Measurements from ENCODE around the gene ARHGAP26. TPM values are rescaled to one million over a fixed set of nuclear protein-coding genes. Genes with fewer than 3 reads are reported as not detected.
A peak's percentile ranks its signal among the peaks of the same experiment; 100 is the strongest.

The ARHGAP26 gene
- total and polyA plus RNA-seq, 4 donors: 5.4 to 52.3 (median 30.4) TPM

DNA sequence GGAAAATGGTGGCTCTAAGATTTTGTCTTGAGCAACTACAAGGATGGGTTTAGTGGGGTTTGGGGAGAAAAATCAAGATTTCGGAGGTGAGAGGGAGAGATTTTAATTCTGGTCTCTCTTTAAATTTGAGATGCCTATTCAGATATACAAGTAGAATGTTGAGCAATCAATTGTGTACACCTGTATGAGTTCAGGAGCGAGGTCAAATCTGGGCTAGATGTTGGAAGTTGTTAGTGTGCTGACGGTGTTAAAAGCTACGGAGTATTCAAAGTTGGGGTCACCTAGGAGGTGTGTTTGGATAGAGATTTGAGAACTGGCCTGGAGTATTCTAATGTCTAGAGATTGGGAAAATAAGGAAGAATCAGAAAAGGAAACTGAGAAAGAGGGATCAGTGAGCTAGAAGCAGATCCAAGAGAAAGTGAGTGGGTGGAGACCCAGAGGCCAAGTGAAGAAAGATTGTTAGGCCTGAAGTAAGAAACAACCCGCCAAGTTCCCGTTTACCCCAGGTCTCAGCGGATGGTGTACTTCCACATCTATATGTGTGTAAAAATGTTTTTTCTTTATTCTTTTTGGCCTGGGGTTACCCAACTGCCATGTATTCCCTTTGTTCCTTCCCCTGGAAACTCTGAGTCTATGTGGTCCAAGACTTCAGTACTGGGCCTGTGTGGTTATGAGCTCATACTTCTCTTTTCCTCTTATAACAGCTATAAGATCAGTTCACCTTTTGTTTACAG, 11.9 kb upstream of the ARHGAP26 start:
- DNase-seq (no peak), ATAC-seq (ENCODE audit: insufficient read depth, low FRiP score) (peak; percentile 58)
- Histone ChIP-seq H3K27me3 (ENCODE audit: control insufficient read depth in 3 of 3, insufficient read depth in 3 of 3, low read length in 2 of 3) (no peaks in the 10 kb centered on the region), H3K36me3 (ENCODE audit: control insufficient read depth in 4 of 4, insufficient read depth in 4 of 4, low read length in 4 of 4) (no peaks in the 10 kb centered on the region), H3K4me3 (no peak overlapping the region), H3K9me3 (ENCODE audit: control insufficient read depth in 4 of 4, insufficient read depth in 3 of 4, low read length in 3 of 4) (no peaks in the 10 kb centered on the region), H3K9ac (ENCODE audit: insufficient read depth in 1 of 2, low read length in 2 of 2) (no peak overlapping the region), H3K27ac (ENCODE audit: low read depth in 1 of 2, low read length in 1 of 2) (no peak overlapping the region), H3K4me1 (ENCODE audit: control insufficient read depth in 5 of 5, insufficient read depth in 5 of 5, low read length in 5 of 5) (peaks cover 0 to 6% (median 0%) of the 10 kb centered on the region in 5 donors)
- TF ChIP-seq, protein P1, sequence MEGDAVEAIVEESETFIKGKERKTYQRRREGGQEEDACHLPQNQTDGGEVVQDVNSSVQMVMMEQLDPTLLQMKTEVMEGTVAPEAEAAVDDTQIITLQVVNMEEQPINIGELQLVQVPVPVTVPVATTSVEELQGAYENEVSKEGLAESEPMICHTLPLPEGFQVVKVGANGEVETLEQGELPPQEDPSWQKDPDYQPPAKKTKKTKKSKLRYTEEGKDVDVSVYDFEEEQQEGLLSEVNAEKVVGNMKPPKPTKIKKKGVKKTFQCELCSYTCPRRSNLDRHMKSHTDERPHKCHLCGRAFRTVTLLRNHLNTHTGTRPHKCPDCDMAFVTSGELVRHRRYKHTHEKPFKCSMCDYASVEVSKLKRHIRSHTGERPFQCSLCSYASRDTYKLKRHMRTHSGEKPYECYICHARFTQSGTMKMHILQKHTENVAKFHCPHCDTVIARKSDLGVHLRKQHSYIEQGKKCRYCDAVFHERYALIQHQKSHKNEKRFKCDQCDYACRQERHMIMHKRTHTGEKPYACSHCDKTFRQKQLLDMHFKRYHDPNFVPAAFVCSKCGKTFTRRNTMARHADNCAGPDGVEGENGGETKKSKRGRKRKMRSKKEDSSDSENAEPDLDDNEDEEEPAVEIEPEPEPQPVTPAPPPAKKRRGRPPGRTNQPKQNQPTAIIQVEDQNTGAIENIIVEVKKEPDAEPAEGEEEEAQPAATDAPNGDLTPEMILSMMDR (IDR thresholded peaks at IDR 0.05; ENCODE audit: control extremely low read depth, extremely low read depth): no peak
- WGBS, 2 donors: 64 to 75% methylated on average over 7 of the region's 7 CpGs

DNA sequence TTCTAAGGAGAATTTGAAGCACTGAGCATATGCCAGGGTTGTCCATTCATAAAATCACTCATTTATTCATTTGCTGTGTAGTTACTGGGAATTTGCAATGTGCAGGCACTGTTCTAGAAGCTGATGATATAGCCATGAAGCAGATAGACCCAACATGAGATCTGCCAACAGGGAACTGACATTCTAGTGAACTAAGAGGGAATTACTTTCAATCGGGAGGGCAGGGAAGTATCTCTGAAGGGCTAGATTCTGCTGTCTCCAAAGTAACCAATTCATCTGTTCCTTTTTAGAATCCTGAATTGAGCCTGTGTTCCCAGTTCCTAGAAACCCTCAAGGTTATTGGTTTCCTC, 11.4 kb upstream of the ARHGAP26 start:
- DNase-seq: no peak
- TF ChIP-seq, protein P1 (IDR thresholded peaks at IDR 0.05; ENCODE audit: control extremely low read depth, extremely low read depth): no peak
- no peaks in the 10 kb centered on the region for H3K27me3 ChIP-seq (ENCODE audit: control insufficient read depth in 3 of 3, insufficient read depth in 3 of 3, low read length in 2 of 3)
- no peak overlapping the region for H3K9ac ChIP-seq (ENCODE audit: insufficient read depth in 1 of 2, low read length in 2 of 2)
- no peak for ATAC-seq (ENCODE audit: insufficient read depth, low FRiP score)
- no peak overlapping the region for H3K4me3 ChIP-seq
- no peaks in the 10 kb centered on the region for H3K36me3 ChIP-seq (ENCODE audit: control insufficient read depth in 4 of 4, insufficient read depth in 4 of 4, low read length in 4 of 4)
- WGBS, 2 donors: 55 to 64% methylated on average over 1 of the region's 1 CpG
- no peak overlapping the region for H3K27ac ChIP-seq (ENCODE audit: low read depth in 1 of 2, low read length in 1 of 2)
- peaks cover 0 to 2% (median 0%) of the 10 kb centered on the region in 5 donors for H3K4me1 ChIP-seq (ENCODE audit: control insufficient read depth in 5 of 5, insufficient read depth in 5 of 5, low read length in 5 of 5)
- H3K9me3 ChIP-seq (ENCODE audit: control insufficient read depth in 4 of 4, insufficient read depth in 3 of 4, low read length in 3 of 4): no peaks in the 10 kb centered on the region

DNA sequence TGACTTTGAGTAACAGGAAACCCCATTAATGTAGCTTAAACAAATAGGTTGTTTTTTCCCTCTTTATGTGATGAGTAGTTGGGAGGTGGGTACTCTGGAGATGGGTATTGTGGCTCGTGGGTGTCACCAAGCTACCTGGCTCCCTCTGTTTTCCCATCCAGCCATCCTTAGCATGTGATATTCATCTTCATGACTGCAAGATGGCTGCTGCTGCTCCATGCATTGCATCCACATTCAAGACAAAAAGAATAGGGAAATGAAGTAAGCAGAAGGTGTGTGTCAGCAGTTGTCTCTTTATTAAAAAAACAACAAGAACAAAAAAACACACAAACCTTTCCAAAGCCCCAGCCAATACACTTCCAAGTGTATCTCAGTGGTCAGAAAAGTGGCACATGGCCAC, 6.5 kb upstream of the ARHGAP26 start:
- Histone ChIP-seq H3K27me3 (ENCODE audit: control insufficient read depth in 3 of 3, insufficient read depth in 3 of 3, low read length in 2 of 3) (no peaks in the 10 kb centered on the region), H3K9ac (ENCODE audit: insufficient read depth in 1 of 2, low read length in 2 of 2) (no peak overlapping the region), H3K36me3 (ENCODE audit: control insufficient read depth in 4 of 4, insufficient read depth in 4 of 4, low read length in 4 of 4) (no peaks in the 10 kb centered on the region), H3K27ac (ENCODE audit: low read depth in 1 of 2, low read length in 1 of 2) (no peak overlapping the region), H3K4me1 (ENCODE audit: control insufficient read depth in 5 of 5, insufficient read depth in 5 of 5, low read length in 5 of 5) (no peaks in the 10 kb centered on the region), H3K4me3 (no peak overlapping the region), H3K9me3 (ENCODE audit: control insufficient read depth in 4 of 4, insufficient read depth in 3 of 4, low read length in 3 of 4) (no peaks in the 10 kb centered on the region)
- ATAC-seq (ENCODE audit: insufficient read depth, low FRiP score) (no peak), DNase-seq (no peak)
- WGBS, 2 donors: 80 to 83% methylated on average over 1 of the region's 1 CpG
- TF ChIP-seq, protein P1 (IDR thresholded peaks at IDR 0.05; ENCODE audit: control extremely low read depth, extremely low read depth): no peak

DNA sequence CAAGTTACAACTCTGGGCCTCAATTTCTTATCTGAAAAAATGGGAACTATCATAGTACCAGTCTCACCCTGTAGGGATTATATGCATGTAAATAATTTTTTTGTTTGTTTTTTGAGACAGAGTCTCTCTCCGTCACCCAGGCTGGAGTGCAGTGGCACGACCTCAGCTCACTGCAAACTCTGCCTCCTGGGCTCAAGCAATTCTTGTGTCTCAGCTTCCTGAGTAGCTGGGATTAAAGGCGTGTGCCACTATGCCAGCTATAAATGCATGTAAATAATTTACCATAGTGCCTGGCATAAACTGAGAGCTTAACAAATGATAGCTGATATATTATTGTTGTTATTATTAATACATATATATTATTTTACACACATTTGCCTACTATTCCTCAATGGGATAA, 3.0 kb upstream of the ARHGAP26 start:
- Histone ChIP-seq H3K9me3 (ENCODE audit: control insufficient read depth in 4 of 4, insufficient read depth in 3 of 4, low read length in 3 of 4) (no peaks in the 10 kb centered on the region), H3K27ac (ENCODE audit: low read depth in 1 of 2, low read length in 1 of 2) (no peak overlapping the region), H3K4me3 (no peak overlapping the region), H3K36me3 (ENCODE audit: control insufficient read depth in 4 of 4, insufficient read depth in 4 of 4, low read length in 4 of 4) (no peaks in the 10 kb centered on the region), H3K4me1 (ENCODE audit: control insufficient read depth in 5 of 5, insufficient read depth in 5 of 5, low read length in 5 of 5) (peaks cover 0 to 12% (median 5%) of the 10 kb centered on the region in 5 donors), H3K27me3 (ENCODE audit: control insufficient read depth in 3 of 3, insufficient read depth in 3 of 3, low read length in 2 of 3) (peaks cover 0 to 10% (median 2%) of the 10 kb centered on the region in 3 donors), H3K9ac (ENCODE audit: insufficient read depth in 1 of 2, low read length in 2 of 2) (no peak overlapping the region)
- TF ChIP-seq, protein P1 (IDR thresholded peaks at IDR 0.05; ENCODE audit: control extremely low read depth, extremely low read depth): no peak
- 88 to 91% methylated on average over 3 of the region's 3 CpGs for WGBS, 2 donors
- no peak for DNase-seq
- no peak for ATAC-seq (ENCODE audit: insufficient read depth, low FRiP score)

Data from lung (tissue), 12 donors.